ENCODE measurements around the gene NECTIN1.

The NECTIN1 gene

GRCh38 chr11:119755356-119756071 lies 26.5 kb upstream of the NECTIN1 start:
- TF ChIP-seq, protein P1, sequence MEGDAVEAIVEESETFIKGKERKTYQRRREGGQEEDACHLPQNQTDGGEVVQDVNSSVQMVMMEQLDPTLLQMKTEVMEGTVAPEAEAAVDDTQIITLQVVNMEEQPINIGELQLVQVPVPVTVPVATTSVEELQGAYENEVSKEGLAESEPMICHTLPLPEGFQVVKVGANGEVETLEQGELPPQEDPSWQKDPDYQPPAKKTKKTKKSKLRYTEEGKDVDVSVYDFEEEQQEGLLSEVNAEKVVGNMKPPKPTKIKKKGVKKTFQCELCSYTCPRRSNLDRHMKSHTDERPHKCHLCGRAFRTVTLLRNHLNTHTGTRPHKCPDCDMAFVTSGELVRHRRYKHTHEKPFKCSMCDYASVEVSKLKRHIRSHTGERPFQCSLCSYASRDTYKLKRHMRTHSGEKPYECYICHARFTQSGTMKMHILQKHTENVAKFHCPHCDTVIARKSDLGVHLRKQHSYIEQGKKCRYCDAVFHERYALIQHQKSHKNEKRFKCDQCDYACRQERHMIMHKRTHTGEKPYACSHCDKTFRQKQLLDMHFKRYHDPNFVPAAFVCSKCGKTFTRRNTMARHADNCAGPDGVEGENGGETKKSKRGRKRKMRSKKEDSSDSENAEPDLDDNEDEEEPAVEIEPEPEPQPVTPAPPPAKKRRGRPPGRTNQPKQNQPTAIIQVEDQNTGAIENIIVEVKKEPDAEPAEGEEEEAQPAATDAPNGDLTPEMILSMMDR (IDR thresholded peaks at IDR 0.05; ENCODE audit: insufficient read depth, low read depth, low read length, missing control alignments): no peak
- DNase-seq (ENCODE audit: low read depth): no peak
- no peak overlapping the region for H3K4me3 ChIP-seq (ENCODE audit: low read length)

DNA sequence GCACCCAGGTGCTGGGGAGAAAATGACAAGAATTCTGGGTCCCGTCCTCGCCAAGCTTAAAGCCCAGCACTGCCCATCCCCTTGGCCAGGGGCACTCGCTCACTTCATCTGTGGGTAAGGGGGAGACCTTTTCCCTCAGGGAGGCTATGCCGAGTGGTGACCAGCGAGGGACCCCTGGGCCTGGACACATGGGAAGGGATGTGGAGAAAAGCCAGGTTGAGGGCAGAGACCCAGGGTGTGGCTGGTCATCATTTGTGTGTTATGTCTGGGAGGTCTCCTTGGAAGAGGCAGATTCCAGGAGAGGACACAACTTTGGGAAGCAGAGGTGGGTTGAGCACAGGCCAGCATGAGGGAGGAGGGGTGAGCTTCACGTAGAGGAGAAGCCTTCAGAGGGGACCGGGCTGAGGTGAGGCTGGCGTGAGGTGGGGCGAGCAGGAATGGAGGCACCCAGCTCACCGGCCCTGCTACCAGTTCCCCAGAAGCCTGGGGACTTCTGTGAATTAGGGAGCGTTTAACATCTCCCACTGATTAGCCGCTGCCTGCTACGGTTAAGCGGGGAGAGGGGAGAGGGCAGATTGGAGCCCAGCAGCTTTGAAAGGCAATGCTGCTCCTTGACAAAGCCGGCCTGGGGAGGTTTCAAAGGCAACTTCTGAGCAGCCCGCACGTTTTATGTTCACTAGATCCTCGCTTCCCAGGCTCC lies 25.8 kb upstream of the NECTIN1 start:
- H3K4me3 ChIP-seq (ENCODE audit: low read length): no peak overlapping the region
- TF ChIP-seq, protein P1 (IDR thresholded peaks at IDR 0.05; ENCODE audit: insufficient read depth, low read depth, low read length, missing control alignments): no peak
- DNase-seq (ENCODE audit: low read depth): no peak

- TF ChIP-seq, protein P1 (IDR thresholded peaks at IDR 0.05; ENCODE audit: insufficient read depth, low read depth, low read length, missing control alignments): no peak
- no peak for DNase-seq (ENCODE audit: low read depth)
- H3K4me3 ChIP-seq (ENCODE audit: low read length): no peak overlapping the region
These were observed 25.2 kb upstream of the NECTIN1 start for GRCh38 chr11:119754199-119754598.

GRCh38 chr11:119752946-119753345 lies 23.9 kb upstream of the NECTIN1 start:
- TF ChIP-seq, protein P1 (IDR thresholded peaks at IDR 0.05; ENCODE audit: insufficient read depth, low read depth, low read length, missing control alignments): no peak
- no peak overlapping the region for H3K4me3 ChIP-seq (ENCODE audit: low read length)
- DNase-seq (ENCODE audit: low read depth): no peak

- DNase-seq (ENCODE audit: low read depth): peak; percentile 76
- TF ChIP-seq, protein P1 (IDR thresholded peaks at IDR 0.05; ENCODE audit: insufficient read depth, low read depth, low read length, missing control alignments): peak; percentile 43
- no peak overlapping the region for H3K4me3 ChIP-seq (ENCODE audit: low read length)
These were observed 23.4 kb upstream of the NECTIN1 start for GRCh38 chr11:119752345-119752871.

DNA sequence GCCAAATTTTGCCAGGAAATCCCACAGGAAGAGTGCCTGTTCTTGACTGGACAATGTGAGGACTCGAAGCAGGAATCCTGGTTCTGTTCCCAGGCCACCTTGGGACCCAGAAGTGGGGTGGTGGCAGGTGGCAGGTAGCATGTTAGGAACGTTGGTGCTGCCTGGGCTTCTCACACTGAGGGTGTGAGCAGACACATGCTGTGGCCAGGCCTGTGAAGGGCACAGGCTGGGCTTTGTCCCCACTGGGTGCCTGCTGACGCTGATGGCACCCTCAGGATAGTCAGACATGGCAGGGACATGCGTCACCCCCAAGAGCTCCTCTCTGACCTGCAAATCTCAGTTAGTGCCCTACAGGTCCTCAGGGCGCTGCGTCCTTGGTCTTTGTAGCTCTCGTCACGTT lies 21.1 kb upstream of the NECTIN1 start:
- DNase-seq (ENCODE audit: low read depth): no peak
- TF ChIP-seq, protein P1 (IDR thresholded peaks at IDR 0.05; ENCODE audit: insufficient read depth, low read depth, low read length, missing control alignments): no peak
- H3K4me3 ChIP-seq (ENCODE audit: low read length): no peak overlapping the region

All from epithelial cell of esophagus (primary cell).